HG03103 (cell line): ENCODE measurements around the gene RNF126.
"Not testable (repeated sequence)": the region's sequence is repeated elsewhere in the genome, so short reads cannot be mapped to it uniquely, and the experiment has no call there.

Source experiments
- ATAC-seq: cut with Tn5 transposase; IDR thresholded peaks from one replicate; pipeline ENCODE4 v1.9.1; 2021; ENCODE audit warnings: low read depth; ENCODE audit not compliant: unreplicated experiment

The RNF126 gene

GRCh38 chr19:686589-687297 lies 23.7 kb upstream of the RNF126 start:
- ATAC-seq: no peak

GRCh38 chr19:685454-685931 lies 22.5 kb upstream of the RNF126 start:
- ATAC-seq: no peak

GRCh38 chr19:682678-683320 lies 19.8 kb upstream of the RNF126 start:
- ATAC-seq: no peak

- no peak for ATAC-seq
These were observed 18.3 kb upstream of the RNF126 start for GRCh38 chr19:681029-682019.

- ATAC-seq: peak; percentile 56
These were observed 17.4 kb upstream of the RNF126 start for GRCh38 chr19:680287-681028.

- ATAC-seq: no peak
These were observed 16.6 kb upstream of the RNF126 start for GRCh38 chr19:679418-680286.

GRCh38 chr19:678791-679388 lies 15.9 kb upstream of the RNF126 start:
- ATAC-seq: no peak

- no peak for ATAC-seq
These were observed 14.8 kb upstream of the RNF126 start for GRCh38 chr19:677601-678436.

- ATAC-seq: no peak
These were observed 14.2 kb upstream of the RNF126 start for GRCh38 chr19:677201-677600.

- ATAC-seq: no peak
These were observed 13.5 kb upstream of the RNF126 start, which contains the start of gene FSTL3 for GRCh38 chr19:676339-677105. TSS of gene FSTL3 (plus strand) at chr19:676392. CDS start at chr19:676424, 32 bp downstream.

GRCh38 chr19:676007-676338 lies 13.0 kb upstream of the RNF126 start:
- ATAC-seq: no peak

GRCh38 chr19:674282-675151 lies 11.5 kb upstream of the RNF126 start:
- ATAC-seq: no peak

- no peak for ATAC-seq
These were observed 7.6 kb upstream of the RNF126 start for GRCh38 chr19:670609-671075.

- ATAC-seq: not testable (repeated sequence)
These were observed 5.8 kb upstream of the RNF126 start for GRCh38 chr19:668675-669434.

- not testable (repeated sequence) for ATAC-seq
These were observed 4.1 kb upstream of the RNF126 start for GRCh38 chr19:666985-667573.
